ENCODE data around the gene WDR59. TPM values are rescaled to one million over a fixed set of nuclear protein-coding genes. Genes with fewer than 3 reads are reported as not detected.

WDR59 gene
- total RNA-seq, 1 donor: 14.8 TPM

- Histone ChIP-seq H4K20me1 (ENCODE audit: insufficient read depth, low read length) (no peaks in the 10 kb centered on the region), H3K27ac (ENCODE audit: low read depth, low read length) (no peak overlapping the region), H3K4me3 (ENCODE audit: insufficient read depth, low read length) (no peak overlapping the region), H3K79me2 (ENCODE audit: insufficient read depth, low read length) (peaks cover 61% of the 10 kb centered on the region), H3K27me3 (ENCODE audit: insufficient read depth, low read length) (no peaks in the 10 kb centered on the region), H3K36me3 (ENCODE audit: insufficient read depth, low read length) (peaks cover 3% of the 10 kb centered on the region), H2AFZ (ENCODE audit: low read length) (no peak overlapping the region), H3K9me3 (ENCODE audit: low read depth, low read length) (no peaks in the 10 kb centered on the region), H3K4me2 (ENCODE audit: insufficient read depth, low read length) (no peak overlapping the region), H3K4me1 (ENCODE audit: insufficient read depth, low read length) (peaks cover 35% of the 10 kb centered on the region)
- TF ChIP-seq, protein P1, sequence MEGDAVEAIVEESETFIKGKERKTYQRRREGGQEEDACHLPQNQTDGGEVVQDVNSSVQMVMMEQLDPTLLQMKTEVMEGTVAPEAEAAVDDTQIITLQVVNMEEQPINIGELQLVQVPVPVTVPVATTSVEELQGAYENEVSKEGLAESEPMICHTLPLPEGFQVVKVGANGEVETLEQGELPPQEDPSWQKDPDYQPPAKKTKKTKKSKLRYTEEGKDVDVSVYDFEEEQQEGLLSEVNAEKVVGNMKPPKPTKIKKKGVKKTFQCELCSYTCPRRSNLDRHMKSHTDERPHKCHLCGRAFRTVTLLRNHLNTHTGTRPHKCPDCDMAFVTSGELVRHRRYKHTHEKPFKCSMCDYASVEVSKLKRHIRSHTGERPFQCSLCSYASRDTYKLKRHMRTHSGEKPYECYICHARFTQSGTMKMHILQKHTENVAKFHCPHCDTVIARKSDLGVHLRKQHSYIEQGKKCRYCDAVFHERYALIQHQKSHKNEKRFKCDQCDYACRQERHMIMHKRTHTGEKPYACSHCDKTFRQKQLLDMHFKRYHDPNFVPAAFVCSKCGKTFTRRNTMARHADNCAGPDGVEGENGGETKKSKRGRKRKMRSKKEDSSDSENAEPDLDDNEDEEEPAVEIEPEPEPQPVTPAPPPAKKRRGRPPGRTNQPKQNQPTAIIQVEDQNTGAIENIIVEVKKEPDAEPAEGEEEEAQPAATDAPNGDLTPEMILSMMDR (IDR thresholded peaks at IDR 0.05; ENCODE audit: extremely low read depth, low read depth, low read length): no peak
- DNase-seq (ENCODE audit: insufficient read length, low spot score, missing footprints): no peak
These were observed 39.7 kb upstream of the WDR59 start for GRCh38 chr16:75024594-75024993.

- Histone ChIP-seq H3K27ac (ENCODE audit: low read depth, low read length) (no peak overlapping the region), H3K79me2 (ENCODE audit: insufficient read depth, low read length) (peaks cover 61% of the 10 kb centered on the region), H4K20me1 (ENCODE audit: insufficient read depth, low read length) (no peaks in the 10 kb centered on the region), H3K27me3 (ENCODE audit: insufficient read depth, low read length) (no peaks in the 10 kb centered on the region), H3K4me2 (ENCODE audit: insufficient read depth, low read length) (no peak overlapping the region), H2AFZ (ENCODE audit: low read length) (no peak overlapping the region), H3K36me3 (ENCODE audit: insufficient read depth, low read length) (peaks cover 3% of the 10 kb centered on the region), H3K4me3 (ENCODE audit: insufficient read depth, low read length) (no peak overlapping the region), H3K9me3 (ENCODE audit: low read depth, low read length) (no peaks in the 10 kb centered on the region), H3K4me1 (ENCODE audit: insufficient read depth, low read length) (peaks cover 31% of the 10 kb centered on the region)
- TF ChIP-seq, protein P1 (IDR thresholded peaks at IDR 0.05; ENCODE audit: extremely low read depth, low read depth, low read length): no peak
- DNase-seq (ENCODE audit: insufficient read length, low spot score, missing footprints): no peak
These were observed 39.3 kb upstream of the WDR59 start for GRCh38 chr16:75024182-75024581.

DNA sequence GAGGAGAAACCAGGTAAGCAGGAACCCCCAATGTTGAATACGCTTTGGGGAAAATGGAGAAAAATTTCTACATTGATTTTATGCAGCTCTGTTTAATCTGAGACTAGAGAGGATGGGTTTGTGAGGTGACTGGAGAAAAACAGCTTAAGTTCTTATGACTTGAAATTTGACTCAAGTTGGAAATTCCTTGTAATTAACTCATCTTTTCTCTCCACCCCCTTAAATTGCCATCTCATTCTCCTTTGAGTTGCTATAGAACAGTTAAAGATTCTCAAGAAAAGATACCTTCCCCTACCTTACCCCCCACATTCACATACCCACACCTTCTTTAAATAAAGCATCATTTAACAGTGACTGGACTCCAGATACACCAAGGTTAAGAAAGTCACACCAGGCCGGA lies 38.1 kb upstream of the WDR59 start:
- H3K36me3 ChIP-seq (ENCODE audit: insufficient read depth, low read length): peaks cover 3% of the 10 kb centered on the region
- H3K4me2 ChIP-seq (ENCODE audit: insufficient read depth, low read length): peak overlapping the region; percentile 70
- H3K9me3 ChIP-seq (ENCODE audit: low read depth, low read length): no peaks in the 10 kb centered on the region
- TF ChIP-seq, protein P1 (IDR thresholded peaks at IDR 0.05; ENCODE audit: extremely low read depth, low read depth, low read length): no peak
- H3K27ac ChIP-seq (ENCODE audit: low read depth, low read length): peak overlapping the region; percentile 54
- no peak overlapping the region for H2AFZ ChIP-seq (ENCODE audit: low read length)
- DNase-seq (ENCODE audit: insufficient read length, low spot score, missing footprints): no peak
- no peaks in the 10 kb centered on the region for H3K27me3 ChIP-seq (ENCODE audit: insufficient read depth, low read length)
- peaks cover 54% of the 10 kb centered on the region for H3K79me2 ChIP-seq (ENCODE audit: insufficient read depth, low read length)
- peaks cover 34% of the 10 kb centered on the region for H3K4me1 ChIP-seq (ENCODE audit: insufficient read depth, low read length)
- H3K4me3 ChIP-seq (ENCODE audit: insufficient read depth, low read length): peak overlapping the region; percentile 48
- H4K20me1 ChIP-seq (ENCODE audit: insufficient read depth, low read length): no peaks in the 10 kb centered on the region

GRCh38 chr16:75022567-75022966 lies 37.6 kb upstream of the WDR59 start:
- Histone ChIP-seq H3K79me2 (ENCODE audit: insufficient read depth, low read length) (peaks cover 54% of the 10 kb centered on the region), H3K36me3 (ENCODE audit: insufficient read depth, low read length) (peaks cover 3% of the 10 kb centered on the region), H2AFZ (ENCODE audit: low read length) (no peak overlapping the region), H3K27me3 (ENCODE audit: insufficient read depth, low read length) (no peaks in the 10 kb centered on the region), H3K4me1 (ENCODE audit: insufficient read depth, low read length) (peaks cover 30% of the 10 kb centered on the region), H3K4me3 (ENCODE audit: insufficient read depth, low read length) (peak overlapping the region; percentile 48), H3K27ac (ENCODE audit: low read depth, low read length) (peak overlapping the region; percentile 54), H3K4me2 (ENCODE audit: insufficient read depth, low read length) (peak overlapping the region; percentile 70), H3K9me3 (ENCODE audit: low read depth, low read length) (no peaks in the 10 kb centered on the region), H4K20me1 (ENCODE audit: insufficient read depth, low read length) (no peaks in the 10 kb centered on the region)
- TF ChIP-seq, protein P1 (IDR thresholded peaks at IDR 0.05; ENCODE audit: extremely low read depth, low read depth, low read length): no peak
- no peak for DNase-seq (ENCODE audit: insufficient read length, low spot score, missing footprints)
